ENCODE data around the gene CD226.

CD226 gene

GRCh38 chr18:69987870-69988269, 40.2 kb upstream of the CD226 start (continued):
- TF ChIP-seq ZNF416 (tag by site-specific recombination; IDR thresholded peaks at IDR 0.05) = no peak
- no peak for TF ChIP-seq ZNF26 (tag by site-specific recombination; IDR thresholded peaks at IDR 0.05)
- TF ChIP-seq ZNF555 (tag by site-specific recombination; conservative IDR thresholded peaks at IDR 0.05) = no peak
- TF ChIP-seq, protein P1, sequence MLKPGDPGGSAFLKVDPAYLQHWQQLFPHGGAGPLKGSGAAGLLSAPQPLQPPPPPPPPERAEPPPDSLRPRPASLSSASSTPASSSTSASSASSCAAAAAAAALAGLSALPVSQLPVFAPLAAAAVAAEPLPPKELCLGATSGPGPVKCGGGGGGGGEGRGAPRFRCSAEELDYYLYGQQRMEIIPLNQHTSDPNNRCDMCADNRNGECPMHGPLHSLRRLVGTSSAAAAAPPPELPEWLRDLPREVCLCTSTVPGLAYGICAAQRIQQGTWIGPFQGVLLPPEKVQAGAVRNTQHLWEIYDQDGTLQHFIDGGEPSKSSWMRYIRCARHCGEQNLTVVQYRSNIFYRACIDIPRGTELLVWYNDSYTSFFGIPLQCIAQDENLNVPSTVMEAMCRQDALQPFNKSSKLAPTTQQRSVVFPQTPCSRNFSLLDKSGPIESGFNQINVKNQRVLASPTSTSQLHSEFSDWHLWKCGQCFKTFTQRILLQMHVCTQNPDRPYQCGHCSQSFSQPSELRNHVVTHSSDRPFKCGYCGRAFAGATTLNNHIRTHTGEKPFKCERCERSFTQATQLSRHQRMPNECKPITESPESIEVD (tag by site-specific recombination; IDR thresholded peaks at IDR 0.05) = no peak
- no peak for TF ChIP-seq ZBTB1 (tag by site-specific recombination; IDR thresholded peaks at IDR 0.05)

GRCh38 chr18:69985239-69985638, 37.6 kb upstream of the CD226 start:
- no peaks in the 10 kb centered on the region for H3K9me3 ChIP-seq (ENCODE audit: control insufficient read depth, insufficient read depth, low read depth, low read length)
- CTCF ChIA-PET = no interaction called here
- no peak overlapping the region for H3K4me3 ChIP-seq (ENCODE audit: low read depth, low read length)
- POLR2A ChIA-PET = no interaction called here
- no peaks in the 10 kb centered on the region for H3K36me3 ChIP-seq (ENCODE audit: control insufficient read depth in 2 of 2, insufficient read depth in 1 of 2, low read length in 2 of 2)
- TF ChIP-seq ZNF366 (tag by site-specific recombination; conservative IDR thresholded peaks at IDR 0.05) (no peak), SCRT2 (tag by site-specific recombination; IDR thresholded peaks at IDR 0.05) (no peak), ZNF585B (tag by site-specific recombination; IDR thresholded peaks at IDR 0.05) (no peak), ZNF423 (tag by site-specific recombination; IDR thresholded peaks at IDR 0.05) (no peak), PRDM4 (tag by site-specific recombination; IDR thresholded peaks at IDR 0.05) (no peak), ZNF560 (tag by site-specific recombination; IDR thresholded peaks at IDR 0.05; ENCODE audit: borderline replicate concordance) (no peak), ZNF133 (tag by site-specific recombination; IDR thresholded peaks at IDR 0.05) (no peak), KLF8 (tag by site-specific recombination; IDR thresholded peaks at IDR 0.05) (no peak), ZNF792 (tag by site-specific recombination; IDR thresholded peaks at IDR 0.05) (no peak)
- TF ChIP-seq, protein P2, sequence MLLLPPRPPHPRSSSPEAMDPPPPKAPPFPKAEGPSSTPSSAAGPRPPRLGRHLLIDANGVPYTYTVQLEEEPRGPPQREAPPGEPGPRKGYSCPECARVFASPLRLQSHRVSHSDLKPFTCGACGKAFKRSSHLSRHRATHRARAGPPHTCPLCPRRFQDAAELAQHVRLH (tag by site-specific recombination; IDR thresholded peaks at IDR 0.05) = no peak
- TF ChIP-seq, protein P3, sequence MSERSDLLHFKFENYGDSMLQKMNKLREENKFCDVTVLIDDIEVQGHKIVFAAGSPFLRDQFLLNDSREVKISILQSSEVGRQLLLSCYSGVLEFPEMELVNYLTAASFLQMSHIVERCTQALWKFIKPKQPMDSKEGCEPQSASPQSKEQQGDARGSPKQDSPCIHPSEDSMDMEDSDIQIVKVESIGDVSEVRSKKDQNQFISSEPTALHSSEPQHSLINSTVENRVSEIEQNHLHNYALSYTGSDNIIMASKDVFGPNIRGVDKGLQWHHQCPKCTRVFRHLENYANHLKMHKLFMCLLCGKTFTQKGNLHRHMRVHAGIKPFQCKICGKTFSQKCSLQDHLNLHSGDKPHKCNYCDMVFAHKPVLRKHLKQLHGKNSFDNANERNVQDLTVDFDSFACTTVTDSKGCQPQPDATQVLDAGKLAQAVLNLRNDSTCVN (tag by site-specific recombination; optimal IDR thresholded peaks at IDR 0.05) = no peak
- H3K4me1 ChIP-seq (ENCODE audit: control insufficient read depth, insufficient read depth, low read length) = no peaks in the 10 kb centered on the region
- H3K27ac ChIP-seq (ENCODE audit: extremely low read depth, low read depth, low read length) = no peak overlapping the region

DNA sequence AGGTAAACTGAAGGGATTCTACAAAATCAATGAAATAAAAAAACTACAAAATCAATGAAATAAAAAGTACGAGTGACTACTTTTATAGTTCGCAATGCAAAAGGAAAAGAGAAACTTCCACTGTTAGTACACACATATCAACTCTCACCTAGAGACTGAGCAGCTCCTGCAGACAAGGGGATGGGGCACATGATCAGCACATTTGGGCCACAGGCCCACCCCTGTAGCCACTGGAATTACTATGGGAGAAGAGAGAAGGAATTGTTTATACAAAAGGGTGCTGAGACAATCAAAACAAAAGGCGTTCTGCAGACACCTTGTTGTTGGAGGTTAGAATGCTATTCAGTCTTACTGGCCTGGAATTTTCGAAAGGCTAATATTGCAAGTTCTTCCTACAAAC, 34.7 kb upstream of the CD226 start:
- POLR2A ChIA-PET = no interaction called here
- Histone ChIP-seq H3K4me1 (ENCODE audit: control insufficient read depth, insufficient read depth, low read length) (no peaks in the 10 kb centered on the region), H3K9me3 (ENCODE audit: control insufficient read depth, insufficient read depth, low read depth, low read length) (no peaks in the 10 kb centered on the region), H3K4me3 (ENCODE audit: low read depth, low read length) (no peak overlapping the region), H3K27ac (ENCODE audit: extremely low read depth, low read depth, low read length) (no peak overlapping the region), H3K36me3 (ENCODE audit: control insufficient read depth in 2 of 2, insufficient read depth in 1 of 2, low read length in 2 of 2) (peaks cover 0 to 2% of the 10 kb centered on the region in 2 experiments; a peak in 1 of 3 replicates)
- TF ChIP-seq, protein P4, sequence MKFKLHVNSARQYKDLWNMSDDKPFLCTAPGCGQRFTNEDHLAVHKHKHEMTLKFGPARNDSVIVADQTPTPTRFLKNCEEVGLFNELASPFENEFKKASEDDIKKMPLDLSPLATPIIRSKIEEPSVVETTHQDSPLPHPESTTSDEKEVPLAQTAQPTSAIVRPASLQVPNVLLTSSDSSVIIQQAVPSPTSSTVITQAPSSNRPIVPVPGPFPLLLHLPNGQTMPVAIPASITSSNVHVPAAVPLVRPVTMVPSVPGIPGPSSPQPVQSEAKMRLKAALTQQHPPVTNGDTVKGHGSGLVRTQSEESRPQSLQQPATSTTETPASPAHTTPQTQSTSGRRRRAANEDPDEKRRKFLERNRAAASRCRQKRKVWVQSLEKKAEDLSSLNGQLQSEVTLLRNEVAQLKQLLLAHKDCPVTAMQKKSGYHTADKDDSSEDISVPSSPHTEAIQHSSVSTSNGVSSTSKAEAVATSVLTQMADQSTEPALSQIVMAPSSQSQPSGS (tag by site-specific recombination; IDR thresholded peaks at IDR 0.05; ENCODE audit: low read depth) = no peak
- TF ChIP-seq ZNF488 (tag by site-specific recombination; IDR thresholded peaks at IDR 0.05) = no peak
- CTCF ChIA-PET = no interaction called here

Data from HEK293 (cell line).